ENCODE measurements around the gene EIPR1.

EIPR1 gene

DNA sequence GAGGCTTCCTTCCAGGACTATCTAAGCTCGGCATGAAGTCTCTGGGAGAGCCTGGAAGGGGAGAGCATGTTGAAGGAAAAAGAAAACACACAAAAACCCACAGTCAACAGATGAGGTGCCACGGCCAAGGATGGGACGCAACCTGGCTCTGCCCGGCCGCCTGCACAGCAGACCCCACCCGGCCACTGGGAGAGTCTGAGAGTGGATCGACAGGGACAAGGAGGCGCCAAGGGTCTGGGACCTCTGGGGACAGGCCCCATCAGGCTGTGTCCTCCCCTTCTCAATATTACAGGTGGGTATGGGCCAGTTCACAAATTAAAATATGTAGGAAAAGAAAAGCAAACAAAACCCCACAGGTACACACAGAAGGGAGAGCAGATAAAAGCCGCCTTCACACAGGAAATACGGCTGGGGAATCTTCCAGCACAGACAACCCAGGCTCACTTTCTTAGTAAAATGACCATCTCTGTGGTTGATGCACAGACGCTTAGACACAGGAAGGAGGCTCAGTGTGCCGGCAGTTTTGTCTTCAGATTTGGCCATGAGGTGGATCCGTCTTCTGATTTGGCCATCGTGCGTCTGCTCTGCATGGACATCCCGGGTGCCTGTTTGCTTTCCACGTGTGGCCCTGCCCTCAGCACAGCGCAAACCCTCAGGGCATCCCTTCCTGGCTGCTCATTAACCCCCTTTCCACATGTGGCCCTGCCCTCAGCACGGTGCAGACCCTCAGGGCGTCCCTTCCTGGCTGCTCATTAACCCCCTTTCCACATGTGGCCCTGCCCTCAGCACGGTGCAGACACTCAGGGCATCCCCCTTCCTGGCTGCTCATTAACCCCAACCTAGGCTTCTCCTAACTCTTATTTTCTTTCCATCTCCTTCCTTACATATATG lies 138.4 kb downstream of the EIPR1 start:
- DNase-seq: no peak

DNA sequence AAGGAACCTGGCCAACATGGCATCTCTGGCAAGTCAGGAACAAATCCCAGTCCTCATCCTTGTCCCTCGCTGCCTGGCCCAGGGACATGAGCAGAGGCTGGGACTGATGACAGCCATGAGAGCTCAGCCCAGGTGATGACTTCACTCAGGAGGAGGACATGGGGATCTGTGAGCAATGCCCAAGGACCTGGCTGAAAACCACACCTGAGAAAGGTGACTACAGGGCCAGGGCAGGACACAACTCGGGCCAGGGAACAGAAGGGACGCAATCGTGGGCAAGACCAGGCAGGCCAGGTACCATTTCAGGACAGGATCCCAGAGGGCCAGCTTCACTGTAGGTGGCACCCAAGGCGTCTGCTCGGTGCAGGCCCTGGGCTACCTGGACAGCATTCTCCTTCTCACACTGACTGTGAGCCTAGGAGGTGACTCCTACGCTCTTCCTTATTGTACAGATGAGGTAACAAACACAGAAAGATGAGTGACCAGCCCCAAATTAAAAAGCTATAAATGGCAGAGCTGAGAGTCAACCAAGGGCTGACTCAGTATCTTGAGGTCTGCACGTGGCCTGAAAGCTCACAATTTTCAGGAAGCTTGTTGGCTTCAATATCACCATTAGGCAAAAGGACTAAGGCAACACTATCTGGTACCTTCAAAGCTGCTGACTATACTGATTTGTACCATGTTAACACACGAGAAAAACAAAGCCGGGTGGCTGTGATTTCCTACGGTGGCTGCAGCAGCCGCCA lies 141.1 kb downstream of the EIPR1 start:
- no peak for DNase-seq

GRCh38 chr2:3233877-3234276 lies 143.7 kb downstream of the EIPR1 start:
- DNase-seq: no peak

DNA sequence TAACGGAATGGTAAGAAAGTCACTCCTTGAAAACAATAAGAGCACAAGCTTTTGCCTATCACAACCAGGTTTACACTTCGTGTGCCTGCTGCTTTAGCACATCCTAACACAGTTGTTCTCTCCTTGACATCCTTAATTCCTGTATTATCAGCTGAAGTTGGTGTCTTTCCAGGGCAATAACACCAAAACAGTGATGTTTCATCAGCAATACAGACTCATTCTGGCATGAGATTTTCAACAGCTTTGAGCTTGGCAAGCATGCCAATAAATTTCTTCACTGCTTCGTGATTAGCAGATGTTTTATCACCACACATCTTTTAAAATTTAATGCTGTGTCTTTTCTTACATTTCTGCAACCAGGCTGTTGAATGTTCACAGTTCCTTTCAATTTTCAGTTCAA lies 148.4 kb downstream of the EIPR1 start:
- DNase-seq: no peak

DNA sequence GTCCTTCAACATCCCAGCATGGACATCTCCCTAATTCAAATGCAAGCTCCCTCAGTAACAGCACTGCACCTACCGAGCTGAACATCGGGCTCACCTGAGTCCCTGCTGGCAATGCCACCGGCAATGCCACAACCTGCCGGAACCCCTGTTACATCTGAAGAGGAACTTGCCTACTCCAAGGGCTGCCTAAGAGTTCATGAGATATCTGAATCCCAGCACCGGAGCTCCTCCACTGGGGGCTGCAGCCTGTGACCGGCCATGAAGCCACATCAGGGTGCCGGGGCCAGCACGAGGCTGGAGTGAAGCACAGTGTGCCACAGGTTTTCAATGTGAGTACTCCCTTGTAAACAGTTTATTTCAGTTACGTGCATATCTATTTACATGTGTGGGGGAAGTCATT lies 152.9 kb downstream of the EIPR1 start:
- no peak for DNase-seq

DNA sequence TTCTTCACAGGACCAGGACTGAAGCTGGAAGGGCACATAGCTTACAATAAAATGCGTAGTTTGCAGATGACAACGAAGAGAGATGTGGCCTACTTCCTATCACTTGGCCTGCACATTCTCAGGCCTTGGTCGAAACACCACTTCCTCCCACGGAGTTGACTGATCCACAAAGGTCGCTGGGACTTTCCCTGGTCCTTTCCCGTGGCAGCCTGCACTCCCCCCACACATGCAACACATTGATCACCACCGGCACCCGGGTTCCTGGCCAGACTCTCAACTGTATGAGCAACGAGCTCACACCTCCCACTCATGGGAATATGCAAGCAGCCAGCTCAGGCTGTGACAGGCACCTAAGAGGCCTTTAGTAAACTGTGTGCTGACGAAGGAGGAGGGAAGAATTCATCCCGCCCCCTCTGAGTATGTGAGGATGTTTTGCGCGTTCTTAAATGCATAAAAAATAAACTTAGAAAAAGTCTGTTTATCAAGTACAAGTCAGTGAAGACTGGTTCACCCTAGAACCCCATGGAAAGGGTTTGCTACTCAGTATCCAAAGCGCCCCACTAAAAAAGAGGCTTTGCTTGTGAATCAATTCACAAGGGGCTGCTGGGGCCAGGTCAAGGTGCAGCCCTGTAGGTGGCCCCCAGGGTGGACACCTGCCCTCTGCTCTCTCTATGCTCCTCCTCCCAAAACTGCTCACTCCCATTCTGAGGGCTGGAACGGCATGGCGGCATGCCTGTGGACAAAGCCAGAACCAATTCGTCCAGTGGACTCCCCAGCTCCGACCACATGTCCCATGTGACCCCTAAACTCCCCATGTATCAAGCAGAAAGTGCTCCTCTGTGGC lies 154.3 kb downstream of the EIPR1 start:
- no peak for DNase-seq

DNA sequence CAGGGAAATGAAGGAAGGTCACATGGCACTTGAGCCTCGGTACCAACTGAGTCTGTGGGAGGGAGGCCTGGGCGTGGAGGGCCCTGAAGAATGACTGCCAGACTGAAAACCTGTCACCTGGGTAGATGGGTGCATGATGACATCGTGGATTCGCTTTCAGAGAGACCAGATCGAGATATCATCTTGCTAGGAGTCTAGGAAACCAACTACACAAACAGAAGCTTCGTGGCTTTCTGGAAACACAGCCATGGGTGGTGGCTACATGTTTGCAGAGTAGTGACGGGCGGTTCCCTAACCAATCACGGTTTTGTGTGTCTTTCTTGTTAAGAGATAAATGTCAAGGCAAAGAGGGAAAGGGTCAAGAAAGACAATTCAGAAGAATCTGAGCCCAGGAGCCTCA lies 155.0 kb downstream of the EIPR1 start:
- DNase-seq: no peak

DNA sequence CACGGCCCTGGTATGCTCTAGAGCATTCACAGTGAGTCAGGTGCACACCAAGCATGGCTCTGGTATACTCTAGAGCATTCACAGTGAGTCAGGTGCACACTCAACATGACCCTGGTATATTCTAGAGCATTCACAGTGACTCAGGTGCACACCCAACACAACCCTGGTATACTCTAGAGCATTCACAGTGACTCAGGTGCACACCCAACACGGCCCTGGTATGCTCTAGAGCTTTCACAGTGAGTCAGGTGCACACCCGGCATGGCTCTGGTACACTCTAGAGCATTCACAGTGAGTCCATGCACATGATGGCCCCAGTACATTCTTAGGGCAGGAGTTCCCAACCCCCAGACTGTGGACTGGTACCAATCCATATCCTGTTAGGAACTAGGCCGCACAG lies 158.1 kb downstream of the EIPR1 start:
- no peak for DNase-seq

DNA sequence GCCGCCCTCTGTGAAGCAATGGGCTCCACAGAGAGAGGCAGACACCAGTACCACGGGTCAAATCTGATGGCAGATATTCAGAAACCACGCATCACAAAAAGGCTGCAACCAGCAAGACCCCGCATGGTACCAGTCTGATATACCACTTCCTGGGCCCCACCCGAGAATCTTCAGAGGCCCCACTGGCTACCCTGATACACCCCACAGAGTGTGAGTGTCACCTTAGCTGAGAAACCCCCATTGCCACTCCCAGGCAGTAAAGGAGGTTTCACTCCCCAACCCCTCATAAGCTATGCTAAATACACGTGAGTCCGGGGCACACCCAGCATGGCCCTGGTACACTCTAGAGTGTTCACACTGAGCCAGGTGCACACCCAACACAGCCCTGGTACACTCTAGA lies 160.0 kb downstream of the EIPR1 start:
- DNase-seq: no peak

DNA sequence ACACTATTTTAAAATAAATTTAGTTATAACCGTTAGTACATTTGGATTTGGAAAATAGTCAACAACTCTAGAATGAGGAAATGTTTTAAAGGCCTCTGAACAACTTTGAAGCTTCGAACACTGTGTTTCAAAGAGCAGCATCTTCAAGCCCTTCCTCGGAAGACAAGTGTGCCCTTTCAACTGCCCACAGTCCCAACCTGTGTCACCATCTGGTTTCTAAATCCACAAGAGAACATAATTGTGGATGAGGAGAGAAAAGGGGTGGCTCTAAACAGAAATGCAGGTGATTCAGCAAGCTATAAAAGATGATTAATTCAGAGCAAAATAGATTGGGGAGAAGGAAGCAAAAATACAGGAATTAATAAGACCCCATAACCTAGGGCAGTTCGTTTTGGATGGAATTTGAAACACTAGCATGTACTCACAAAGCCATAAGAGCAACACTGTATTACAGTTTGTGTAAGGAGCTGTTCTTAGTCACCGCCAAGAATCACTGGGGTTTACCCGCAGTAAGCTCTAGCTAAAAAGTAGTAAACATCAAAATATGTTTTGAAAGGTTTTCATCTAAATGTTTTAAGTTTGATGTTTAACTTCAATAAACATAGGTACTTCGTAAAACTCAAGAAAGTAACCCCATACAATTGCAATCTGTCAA lies 160.7 kb downstream of the EIPR1 start:
- no peak for DNase-seq

DNA sequence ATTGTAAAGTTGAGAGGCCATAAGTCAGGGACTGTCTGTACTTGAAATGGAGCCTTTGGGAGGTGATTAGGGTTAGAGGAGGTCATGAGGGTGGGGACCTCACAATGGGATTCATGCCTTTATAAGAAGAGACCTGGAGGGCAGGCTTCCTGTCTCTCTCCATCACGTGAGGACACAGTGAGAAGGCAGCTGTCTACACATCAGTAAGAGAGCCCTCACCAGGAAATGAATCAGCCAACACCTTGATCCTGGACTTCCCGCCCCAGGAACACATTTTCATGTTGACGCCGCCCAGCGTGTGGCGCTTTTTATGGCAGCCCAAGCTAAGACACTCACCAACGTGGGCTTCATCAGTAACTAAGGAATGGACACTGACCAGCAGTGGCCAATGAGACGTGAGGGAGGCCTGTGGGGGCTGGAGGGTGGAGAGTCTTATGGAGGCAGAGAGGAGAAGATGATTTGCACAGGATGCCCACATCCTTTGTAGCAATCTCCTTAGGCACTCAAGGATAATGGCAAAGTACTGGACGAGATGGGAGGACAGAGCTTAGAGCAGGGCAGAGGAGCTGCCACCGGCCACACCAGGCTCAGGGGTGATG lies 162.7 kb downstream of the EIPR1 start:
- no peak for DNase-seq

GRCh38 chr2:3214065-3214464 lies 163.6 kb downstream of the EIPR1 start:
- no peak for DNase-seq

DNA sequence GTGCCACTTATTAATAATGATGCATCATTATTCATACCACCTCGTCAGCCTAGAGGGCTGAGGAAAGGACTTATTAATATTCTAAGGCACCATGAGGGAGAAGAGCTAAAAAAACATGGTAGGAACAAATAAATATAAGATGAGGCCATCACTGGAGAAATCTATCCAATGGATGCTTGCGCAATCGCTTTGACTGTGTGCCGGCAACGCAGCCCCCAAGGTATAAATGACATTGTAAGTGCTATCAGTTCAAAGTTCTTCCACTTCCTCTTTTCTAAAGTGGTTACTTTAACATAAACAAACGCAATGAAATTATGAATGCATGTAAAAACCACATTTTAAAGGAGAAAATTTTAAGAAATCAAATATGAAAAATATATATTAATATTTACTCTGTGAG lies 164.6 kb downstream of the EIPR1 start:
- DNase-seq: no peak

- DNase-seq: no peak
These were observed 165.6 kb downstream of the EIPR1 start for GRCh38 chr2:3212061-3212362.

DNA sequence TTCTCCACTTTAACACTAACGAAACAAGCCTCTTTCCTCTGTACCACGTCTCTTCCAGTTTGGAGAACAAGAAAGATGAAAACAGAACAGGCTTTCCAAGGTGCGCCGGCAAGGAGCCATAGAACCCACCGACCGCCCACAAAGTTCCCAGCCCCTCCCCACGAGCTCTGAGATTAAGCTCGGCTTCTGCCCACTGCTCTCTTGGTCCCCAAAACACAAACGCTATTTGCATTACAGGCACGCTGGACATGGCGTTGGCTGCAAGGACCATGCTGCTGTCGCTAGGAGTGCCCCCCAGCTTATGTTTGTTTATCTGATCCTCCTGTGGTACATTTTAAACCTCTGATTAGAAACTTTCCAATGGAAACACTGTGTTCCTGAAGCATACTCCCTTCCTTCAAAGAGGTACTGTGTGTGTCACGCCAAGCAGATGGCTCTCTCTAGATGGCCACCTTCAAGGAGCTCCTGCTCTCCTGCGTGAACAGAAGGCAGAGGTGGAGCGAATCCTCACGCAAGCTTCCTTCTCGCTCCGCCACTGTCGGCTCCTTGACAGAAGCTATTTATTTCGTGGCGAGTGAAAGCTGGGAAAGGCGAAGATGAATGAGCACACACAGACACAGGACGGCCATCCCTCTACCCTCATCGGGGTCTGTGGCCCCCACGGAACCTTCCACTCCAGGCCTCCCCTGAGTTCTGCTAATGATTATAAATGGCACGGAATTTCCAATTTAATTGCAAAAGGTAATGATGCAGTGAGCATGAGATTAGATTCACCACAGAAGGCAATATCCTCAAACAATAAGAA lies 166.2 kb downstream of the EIPR1 start:
- no peak for DNase-seq

- DNase-seq: no peak
These were observed 167.4 kb downstream of the EIPR1 start for GRCh38 chr2:3210257-3210656.

DNA sequence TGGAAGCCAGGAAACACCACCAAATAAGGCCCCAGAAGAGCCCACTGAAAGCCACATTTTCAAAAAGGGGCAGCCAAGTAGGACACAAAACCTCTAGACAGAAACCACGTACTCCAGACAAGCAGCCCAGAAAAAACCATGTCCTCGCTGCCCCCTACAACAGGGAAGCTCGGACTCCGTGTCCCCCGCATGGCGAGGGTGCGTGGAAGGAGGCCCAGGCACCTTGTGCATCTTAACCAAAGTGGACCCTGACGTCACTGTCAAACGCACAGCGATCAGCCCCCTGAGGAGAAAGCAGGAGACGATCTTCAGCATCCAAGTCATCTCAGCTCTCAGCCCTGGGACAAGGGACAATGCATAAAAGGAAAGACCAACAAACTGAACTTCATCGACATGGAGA lies 168.4 kb downstream of the EIPR1 start:
- no peak for DNase-seq

DNA sequence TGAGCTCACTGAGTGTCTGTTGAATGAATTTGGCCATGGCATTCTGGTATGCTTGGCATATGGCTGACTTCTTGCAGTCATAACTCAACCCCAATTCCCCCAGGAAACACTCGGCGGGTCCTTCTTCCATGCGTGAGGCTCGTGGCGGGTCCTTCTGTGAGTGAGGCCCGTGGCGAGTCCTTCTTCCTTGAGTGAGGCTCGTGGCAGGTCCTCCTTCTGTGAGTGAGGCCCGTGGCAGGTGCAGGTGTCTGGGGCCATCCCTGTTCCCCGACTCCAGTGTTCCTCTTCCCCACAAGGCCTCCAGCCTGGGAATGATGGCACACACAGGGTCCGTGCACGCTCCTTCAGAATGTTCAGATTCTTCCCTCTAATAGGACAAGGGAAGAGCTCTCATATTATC lies 169.0 kb downstream of the EIPR1 start:
- DNase-seq: no peak

DNA sequence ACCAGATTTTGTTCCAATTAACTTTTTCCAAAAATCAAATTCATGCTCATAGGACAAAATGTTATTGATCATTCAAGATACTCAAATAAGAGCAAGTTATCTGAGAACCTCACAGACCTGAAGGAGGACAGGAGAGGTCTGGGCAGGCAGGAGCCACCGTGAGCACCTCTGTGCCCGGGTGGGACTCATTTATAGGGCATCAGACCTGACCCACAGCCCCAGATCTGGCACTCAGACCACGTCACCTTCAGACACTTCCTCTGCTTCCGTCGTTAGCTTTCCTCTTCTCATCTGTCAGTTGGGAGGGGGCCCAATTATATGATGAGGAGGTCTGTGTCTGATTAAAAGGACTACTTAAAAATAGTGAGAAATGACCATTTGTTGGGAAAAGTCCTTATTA lies 169.4 kb downstream of the EIPR1 start:
- no peak for DNase-seq

GRCh38 chr2:3207091-3207491 lies 170.5 kb downstream of the EIPR1 start:
- no peak for DNase-seq

DNA sequence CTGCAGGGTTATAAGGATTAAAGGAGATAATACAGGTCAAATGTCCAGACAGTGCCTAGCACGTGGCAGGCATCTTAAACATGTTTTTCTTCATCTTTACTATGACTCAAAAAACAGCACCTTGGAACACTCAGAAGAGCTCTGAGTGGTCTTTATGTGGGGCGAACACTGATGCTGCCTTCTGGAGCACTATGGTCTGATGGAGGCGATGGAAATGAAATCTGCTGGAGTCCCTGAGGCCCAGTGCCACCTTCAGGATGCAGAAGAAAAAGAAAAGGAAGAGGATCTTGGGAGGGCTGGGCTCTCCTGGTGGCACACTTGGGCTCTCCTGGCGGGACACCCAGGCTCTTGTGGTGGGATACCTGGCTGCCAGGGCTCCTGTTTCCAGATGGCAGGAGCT lies 171.8 kb downstream of the EIPR1 start:
- no peak for DNase-seq

Measured in NCI-H1048 (cell line).